Stimulated activated effector memory CD8-positive, alpha-beta T cell treated with anti-CD3 and anti-CD28 coated beads, Interleukin-12 subunit alpha, Interleukin-12 subunit beta, amount 100 ng/mL, for 72 hours (primary cell): ENCODE results near the gene EIF3M.
"Not testable (repeated sequence)": the region's sequence is repeated elsewhere in the genome, so short reads cannot be mapped to it uniquely, and the experiment has no call there.

Experiments
- ATAC-seq: fragments of 150-1000 bp; cut with Tn5 transposase; 2 replicates; pipeline ENCODE4 v1.10.0; 2021
- DNase-seq, 2 donors: peaks; one replicate each; pipeline ENCODE4 v3.0.0; 2021 to 2022; ENCODE audit warnings: low spot score in 2 of 2
- H3K27ac Mint-ChIP-seq: one replicate; pipeline ENCODE4 v1.8.0; 2022; ENCODE audit warnings: mild to moderate bottlenecking, mixed read lengths
- H3K36me3 Mint-ChIP-seq: one replicate; pipeline ENCODE4 v1.8.0; 2022; ENCODE audit warnings: mild to moderate bottlenecking, mixed read lengths
- H3K4me1 Mint-ChIP-seq: one replicate; pipeline ENCODE4 v1.8.0; 2022; ENCODE audit warnings: mixed read lengths
- H3K4me3 Mint-ChIP-seq: one replicate; pipeline ENCODE4 v1.8.0; 2022; ENCODE audit warnings: mild to moderate bottlenecking, mixed read lengths
- H3K9me3 Mint-ChIP-seq: one replicate; pipeline ENCODE4 v1.8.0; 2022; ENCODE audit warnings: mixed read lengths

The EIF3M gene

GRCh38 chr11:32575070-32575469, 8.6 kb upstream of the EIF3M start:
- H3K9me3 Mint-ChIP-seq: no peaks in the 10 kb centered on the region
- no peak overlapping the region for H3K4me3 Mint-ChIP-seq
- H3K36me3 Mint-ChIP-seq: no peaks in the 10 kb centered on the region
- no peak overlapping the region for H3K27ac Mint-ChIP-seq
- DNase-seq (no peak), ATAC-seq (no peak)
- H3K4me1 Mint-ChIP-seq: no peaks in the 10 kb centered on the region

- ATAC-seq (no peak), DNase-seq (no peak)
- Mint-ChIP-seq H3K27ac (no peak overlapping the region), H3K36me3 (no peaks in the 10 kb centered on the region), H3K9me3 (no peaks in the 10 kb centered on the region), H3K4me3 (no peak overlapping the region), H3K4me1 (no peaks in the 10 kb centered on the region)
Observed at GRCh38 chr11:32576456-32576855, 7.2 kb upstream of the EIF3M start.

- ATAC-seq (no peak), DNase-seq (no peak)
- peaks cover 13% of the 10 kb centered on the region for H3K4me1 Mint-ChIP-seq
- H3K27ac Mint-ChIP-seq: no peak overlapping the region
- no peak overlapping the region for H3K4me3 Mint-ChIP-seq
- peaks cover 30% of the 10 kb centered on the region for H3K36me3 Mint-ChIP-seq
- H3K9me3 Mint-ChIP-seq: no peaks in the 10 kb centered on the region
Observed at GRCh38 chr11:32580967-32581366, 2.7 kb upstream of the EIF3M start.

- H3K4me3 Mint-ChIP-seq: no peak overlapping the region
Observed at GRCh38 chr11:32581556-32581955, 2.1 kb upstream of the EIF3M start.

GRCh38 chr11:32584921-32585320, 1.3 kb downstream of the EIF3M start:
- no peak for ATAC-seq
- H3K4me3 Mint-ChIP-seq: peak overlapping the region; percentile 95
- peak in 1 of 2 donors; percentile 18 for DNase-seq
- peak overlapping the region; percentile 98 for H3K27ac Mint-ChIP-seq
- H3K36me3 Mint-ChIP-seq: peaks cover 70% of the 10 kb centered on the region
- peaks cover 24% of the 10 kb centered on the region for H3K4me1 Mint-ChIP-seq
- no peaks in the 10 kb centered on the region for H3K9me3 Mint-ChIP-seq

More at GRCh38 chr11:32581556-32581955, 2.1 kb upstream of the EIF3M start:
- ATAC-seq (no peak), DNase-seq (no peak)
- H3K36me3 Mint-ChIP-seq: peaks cover 36% of the 10 kb centered on the region
- H3K9me3 Mint-ChIP-seq: no peaks in the 10 kb centered on the region
- peaks cover 19% of the 10 kb centered on the region for H3K4me1 Mint-ChIP-seq
- no peak overlapping the region for H3K27ac Mint-ChIP-seq

GRCh38 chr11:32586576-32587190, 3.1 kb downstream of the EIF3M start:
- peak overlapping the region; percentile 95 for H3K4me3 Mint-ChIP-seq
- H3K27ac Mint-ChIP-seq: no peak overlapping the region
- peaks cover 26% of the 10 kb centered on the region for H3K4me1 Mint-ChIP-seq
- DNase-seq (peak in 1 of 2 donors; percentile 34), ATAC-seq (no peak)
- H3K36me3 Mint-ChIP-seq: peaks cover 88% of the 10 kb centered on the region
- H3K9me3 Mint-ChIP-seq: no peaks in the 10 kb centered on the region

- Mint-ChIP-seq H3K4me1 (peaks cover 20% of the 10 kb centered on the region), H3K4me3 (no peak overlapping the region), H3K27ac (peak overlapping the region; percentile 53), H3K36me3 (peaks cover 100% of the 10 kb centered on the region), H3K9me3 (no peaks in the 10 kb centered on the region)
- ATAC-seq (peak; percentile 51), DNase-seq (no peak)
Observed at GRCh38 chr11:32594272-32594671, 10.6 kb downstream of the EIF3M start.

- not testable (repeated sequence) for H3K4me3 Mint-ChIP-seq, DNase-seq, H3K9me3 Mint-ChIP-seq
- Mint-ChIP-seq H3K27ac (peak overlapping the region; percentile 76), H3K36me3 (peaks cover 100% of the 10 kb centered on the region), H3K4me1 (peaks cover 20% of the 10 kb centered on the region)
- peak; percentile 55 for ATAC-seq
Observed at GRCh38 chr11:32596114-32596513, 12.5 kb downstream of the EIF3M start.

GRCh38 chr11:32597921-32598320, 14.3 kb downstream of the EIF3M start:
- Mint-ChIP-seq H3K9me3 (no peaks in the 10 kb centered on the region), H3K4me1 (peaks cover 10% of the 10 kb centered on the region), H3K27ac (peak overlapping the region; percentile 56), H3K36me3 (peaks cover 100% of the 10 kb centered on the region), H3K4me3 (no peak overlapping the region)
- ATAC-seq: no peak
- DNase-seq: no peak

GRCh38 chr11:32602657-32603415, 19.2 kb downstream of the EIF3M start:
- ATAC-seq (no peak), DNase-seq (no peak)
- Mint-ChIP-seq H3K4me1 (peaks cover 2% of the 10 kb centered on the region), H3K4me3 (no peak overlapping the region), H3K27ac (peak overlapping the region; percentile 8), H3K36me3 (peaks cover 89% of the 10 kb centered on the region), H3K9me3 (no peaks in the 10 kb centered on the region)

GRCh38 chr11:32606220-32606619, 22.6 kb downstream of the EIF3M start:
- no peak for DNase-seq
- Mint-ChIP-seq H3K36me3 (peaks cover 60% of the 10 kb centered on the region), H3K4me3 (no peak overlapping the region), H3K4me1 (no peaks in the 10 kb centered on the region), H3K27ac (no peak overlapping the region), H3K9me3 (peaks cover 3% of the 10 kb centered on the region)
- ATAC-seq: no peak

GRCh38 chr11:32608826-32609225, 25.2 kb downstream of the EIF3M start:
- not testable (repeated sequence) for H3K27ac Mint-ChIP-seq, H3K9me3 Mint-ChIP-seq, ATAC-seq, DNase-seq, H3K4me1 Mint-ChIP-seq, H3K4me3 Mint-ChIP-seq
- peaks cover 34% of the 10 kb centered on the region for H3K36me3 Mint-ChIP-seq

- Mint-ChIP-seq H3K9me3 (peaks cover 3% of the 10 kb centered on the region), H3K4me3 (no peak overlapping the region), H3K27ac (no peak overlapping the region), H3K4me1 (no peaks in the 10 kb centered on the region), H3K36me3 (peaks cover 13% of the 10 kb centered on the region)
- no peak for DNase-seq
- ATAC-seq: no peak
Observed at GRCh38 chr11:32610797-32611352, 27.2 kb downstream of the EIF3M start.

GRCh38 chr11:32613500-32614151, 30.0 kb downstream of the EIF3M start:
- DNase-seq (no peak), ATAC-seq (no peak)
- H3K36me3 Mint-ChIP-seq: no peaks in the 10 kb centered on the region
- H3K9me3 Mint-ChIP-seq: peaks cover 3% of the 10 kb centered on the region
- no peaks in the 10 kb centered on the region for H3K4me1 Mint-ChIP-seq
- H3K4me3 Mint-ChIP-seq: no peak overlapping the region
- no peak overlapping the region for H3K27ac Mint-ChIP-seq

- H3K4me3 Mint-ChIP-seq: no peak overlapping the region
- no peaks in the 10 kb centered on the region for H3K4me1 Mint-ChIP-seq
- ATAC-seq (no peak), DNase-seq (no peak)
- H3K36me3 Mint-ChIP-seq: no peaks in the 10 kb centered on the region
- H3K9me3 Mint-ChIP-seq: no peaks in the 10 kb centered on the region
- no peak overlapping the region for H3K27ac Mint-ChIP-seq
Observed at GRCh38 chr11:32615422-32615821, 31.8 kb downstream of the EIF3M start.
